NCI-H146 treated with DMSO at 0.1 percent for 48 hours (cell line): ENCODE measurements around the gene EWSR1.
A peak's percentile ranks its signal among the peaks of the same experiment; 100 is the strongest.
"Not testable (repeated sequence)": the region's sequence is repeated elsewhere in the genome, so short reads cannot be mapped to it uniquely, and the experiment has no call there.

Experiments used
- DNase-seq: peaks from one replicate; lab custom pipeline; 2025; ENCODE audit not compliant: unreplicated experiment; lab: John Stamatoyannopoulos, UW

EWSR1 gene

DNA sequence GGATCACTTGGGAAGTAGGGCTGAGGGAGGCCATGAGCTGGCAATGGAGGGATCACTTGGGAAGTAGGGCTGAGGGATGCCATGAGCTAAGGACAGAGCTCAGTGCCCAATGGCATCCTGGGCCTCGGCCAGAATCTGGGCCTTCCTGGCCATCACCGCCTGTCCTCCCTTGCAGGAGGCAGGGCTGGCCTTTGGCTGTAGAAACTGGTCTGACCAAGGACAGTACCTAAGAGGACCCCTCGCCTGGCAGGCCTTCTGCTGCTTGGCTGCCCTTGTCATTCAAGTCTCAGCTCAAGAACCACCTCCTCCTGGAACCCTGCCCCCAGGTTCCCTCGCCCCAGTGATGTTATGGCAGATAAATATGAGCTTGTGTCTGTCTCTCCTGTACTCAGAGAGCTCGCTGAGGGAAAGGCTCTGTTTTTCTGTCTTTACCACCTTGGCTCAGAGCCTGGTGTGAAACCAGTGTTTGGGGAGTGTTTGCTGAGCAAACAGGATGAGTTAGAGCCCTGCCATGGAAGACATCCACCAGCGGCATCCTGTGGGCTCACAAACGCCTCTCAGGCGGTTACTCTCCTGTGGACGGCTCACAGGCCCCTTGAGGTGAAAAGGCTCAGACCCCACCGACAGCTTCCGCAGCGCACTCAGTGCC, 66.8 kb downstream of the EWSR1 start:
- no peak for DNase-seq

DNA sequence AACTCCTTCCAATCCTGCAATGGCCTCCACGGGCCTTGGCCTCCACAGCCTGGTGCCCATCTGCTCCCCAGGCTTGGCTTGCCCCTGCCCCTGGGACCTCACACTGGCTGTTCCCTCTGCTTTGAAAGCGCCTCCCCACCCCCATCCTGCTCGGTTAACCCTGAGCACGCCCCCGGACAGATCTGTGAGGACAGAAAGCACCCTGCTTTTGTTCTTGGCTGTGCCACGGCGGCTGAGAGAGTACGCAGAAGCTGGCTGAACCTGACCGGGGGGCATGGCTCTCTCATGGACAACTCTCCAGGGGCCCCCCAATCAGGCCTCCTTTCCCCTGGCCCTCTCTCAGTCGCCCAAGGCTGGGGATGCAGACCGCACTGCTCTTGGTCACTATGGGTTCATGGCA, 67.6 kb downstream of the EWSR1 start:
- no peak for DNase-seq

DNA sequence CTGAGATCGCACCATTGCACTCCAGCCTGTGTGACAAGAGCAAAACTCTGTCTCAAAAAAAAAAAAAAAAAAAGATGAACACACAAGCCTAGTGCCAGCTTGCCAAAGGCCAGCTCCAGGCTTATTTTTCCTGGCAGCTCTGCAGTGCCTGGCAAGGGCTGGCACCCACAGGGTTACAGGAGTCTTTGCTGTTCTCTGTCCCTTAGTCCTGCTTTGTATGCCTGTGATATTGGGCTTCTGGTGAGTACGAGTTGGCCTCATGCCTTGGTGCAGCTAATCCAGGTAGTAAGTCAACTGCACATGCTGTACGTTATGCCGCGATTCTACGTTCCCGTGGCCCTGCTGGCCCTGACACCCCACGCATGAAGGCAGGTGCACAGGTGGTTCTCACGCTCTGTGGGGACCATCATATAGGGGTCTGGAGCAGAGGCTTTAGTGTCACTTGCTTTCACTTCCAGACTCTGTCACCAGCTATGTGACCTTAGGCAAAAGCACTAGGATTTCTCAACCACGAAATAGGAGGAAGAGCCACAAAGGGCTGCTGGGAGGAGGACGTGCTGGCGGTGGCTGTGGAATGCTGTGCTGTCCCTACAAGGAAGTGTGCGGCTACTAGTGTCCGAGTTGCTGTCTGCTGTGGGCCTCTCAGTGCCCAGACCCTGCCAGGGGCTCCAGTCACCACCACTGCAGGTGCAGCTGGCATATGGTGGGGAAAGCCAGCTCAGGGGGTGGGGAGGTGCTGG, 68.9 kb downstream of the EWSR1 start:
- no peak for DNase-seq

DNA sequence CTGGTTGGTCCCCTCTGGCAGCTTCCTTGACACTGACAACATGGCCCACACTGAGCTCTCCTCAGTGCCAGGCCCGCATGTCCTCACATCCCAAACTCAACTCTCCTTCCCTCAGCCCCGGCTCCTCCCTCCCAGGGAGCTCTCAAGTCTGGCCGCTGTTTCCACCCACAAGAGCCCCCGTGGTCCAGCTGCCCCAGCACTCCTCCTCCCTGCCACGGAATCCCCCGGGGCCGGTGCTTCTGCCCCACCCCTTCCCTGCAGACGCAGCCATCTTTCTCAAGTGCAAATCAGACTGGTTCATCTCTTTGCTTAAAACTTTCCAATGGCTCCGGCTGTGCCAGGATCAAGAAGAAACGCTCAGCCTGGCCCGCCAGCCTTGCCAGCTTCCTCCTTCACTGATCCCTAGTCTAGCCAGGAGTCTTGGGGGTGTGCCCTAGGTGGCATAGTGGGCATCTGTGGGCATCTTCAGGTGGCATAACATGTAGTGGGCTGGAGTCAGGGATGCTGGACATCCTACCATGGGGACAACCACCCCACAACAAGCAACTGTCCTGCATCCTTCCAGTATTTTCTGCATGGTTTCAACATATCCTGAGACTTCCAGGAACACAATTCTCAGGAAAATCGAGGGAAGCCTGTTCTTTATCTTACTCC, 69.7 kb downstream of the EWSR1 start:
- DNase-seq: no peak

DNA sequence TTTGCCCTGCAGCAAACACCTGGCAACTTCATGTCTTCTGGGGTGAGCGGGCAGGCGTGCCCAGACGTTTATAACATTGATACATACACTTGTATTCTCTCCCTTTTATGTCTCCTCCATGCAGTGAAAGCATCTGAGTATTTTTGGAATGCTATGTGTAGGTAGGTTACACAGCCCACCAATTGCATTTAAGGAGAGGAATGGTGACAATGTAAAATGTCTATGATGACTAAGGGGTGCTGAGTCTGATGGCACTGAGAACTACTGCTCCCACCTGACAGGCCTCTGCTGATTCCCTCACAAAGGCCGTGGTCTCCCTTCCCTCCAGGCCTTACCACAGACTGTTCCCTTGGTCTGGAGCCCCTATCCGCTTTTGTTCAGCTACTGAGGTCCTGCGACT, 70.3 kb downstream of the EWSR1 start:
- DNase-seq: no peak

DNA sequence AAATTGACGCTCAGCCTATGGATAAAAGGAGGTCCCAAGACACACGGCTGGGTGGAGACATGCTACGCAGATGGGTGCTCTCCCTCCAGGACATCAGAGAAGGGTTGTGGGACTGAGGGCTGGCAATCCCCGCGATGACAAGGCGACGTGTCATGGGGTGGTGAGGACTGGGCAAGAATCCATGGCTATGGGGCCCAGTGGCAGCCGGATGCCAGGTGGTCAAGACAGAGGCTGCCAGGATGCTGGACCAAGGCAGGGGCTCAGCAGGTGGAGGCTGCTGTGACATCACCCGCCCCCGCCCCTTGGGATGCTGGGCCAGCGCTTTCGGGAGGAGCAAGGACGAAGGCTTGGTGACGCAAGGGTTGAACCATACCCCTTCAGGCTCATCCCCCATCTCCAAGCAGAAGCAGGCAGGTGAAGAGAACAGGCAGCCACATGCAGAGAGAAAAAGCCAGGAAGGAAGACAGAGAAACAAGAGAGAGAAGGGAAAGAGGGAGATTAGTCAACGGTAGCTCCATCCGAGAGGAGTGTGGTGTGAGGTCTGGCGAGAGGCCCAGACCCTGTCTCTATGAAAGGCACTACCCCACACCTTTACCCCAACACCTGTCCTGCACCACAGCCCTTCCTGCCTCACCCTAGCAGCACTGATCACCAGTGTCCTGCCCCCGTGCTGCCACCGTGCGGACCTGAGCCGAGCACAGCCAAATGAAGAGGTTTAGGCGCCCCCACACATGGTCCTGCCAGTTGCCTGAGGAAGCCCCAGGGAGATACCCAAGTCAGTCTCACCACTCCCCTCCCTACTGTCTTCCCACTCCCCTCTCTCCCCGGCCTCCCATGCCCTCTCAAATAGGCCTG, 71.5 kb downstream of the EWSR1 start:
- no peak for DNase-seq

DNA sequence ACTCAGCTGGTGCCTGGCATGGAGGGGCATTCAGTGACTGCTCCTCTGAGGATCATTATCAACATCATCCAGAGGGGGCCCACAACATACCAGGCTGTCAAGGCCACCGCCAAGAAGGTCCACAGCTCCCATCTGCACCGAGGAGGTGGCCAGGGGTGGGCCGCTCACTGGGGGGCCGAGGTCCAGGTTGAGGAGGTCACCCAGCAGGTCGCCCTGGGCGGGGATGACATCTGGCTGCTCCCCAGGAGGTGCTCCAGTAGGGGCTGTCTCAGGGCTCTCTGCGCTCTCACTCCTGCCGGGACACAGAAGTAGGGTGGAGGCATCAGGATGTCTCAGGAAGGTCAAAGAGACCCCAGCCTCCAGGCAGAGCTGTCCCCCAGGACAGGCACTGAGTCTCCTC, 72.5 kb downstream of the EWSR1 start:
- DNase-seq: no peak

DNA sequence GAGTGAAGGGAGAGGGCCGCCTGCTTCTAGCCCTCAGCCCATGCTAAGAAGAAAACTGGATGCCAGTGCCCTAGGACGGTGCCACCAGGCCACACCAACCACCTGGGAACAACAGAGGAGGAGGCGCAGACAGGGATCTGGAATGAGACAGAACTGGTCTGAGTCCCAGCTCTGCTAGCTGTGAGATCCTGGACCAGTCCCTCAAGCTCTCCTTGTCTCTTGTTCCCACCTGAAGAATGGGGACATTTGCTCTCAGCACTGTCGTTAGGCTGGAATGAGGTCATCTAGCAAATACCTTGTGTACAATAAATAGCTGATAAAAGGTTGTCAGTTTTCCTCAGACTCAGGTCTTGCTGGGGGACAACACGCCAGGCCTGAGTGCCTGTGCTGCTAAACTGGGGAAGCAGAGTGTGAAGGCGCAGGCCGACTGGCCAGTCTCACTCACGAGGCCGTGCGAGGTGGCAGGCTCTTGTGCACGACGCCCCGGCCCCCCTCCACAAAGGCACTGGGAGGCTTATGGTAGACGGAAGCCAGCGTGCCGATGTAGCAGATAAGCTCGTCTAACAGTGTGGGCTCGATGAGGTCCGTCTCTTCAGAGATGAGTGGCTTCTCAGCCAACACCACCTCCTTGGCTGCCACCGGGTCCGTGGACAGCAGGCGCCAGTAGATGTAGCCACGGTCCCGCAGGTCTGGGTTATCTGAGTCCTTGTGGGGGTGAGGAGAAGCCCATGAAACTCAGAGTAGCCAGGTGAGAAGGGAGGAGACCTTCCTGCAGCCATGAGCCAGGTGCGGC, 73.2 kb downstream of the EWSR1 start:
- no peak for DNase-seq

DNA sequence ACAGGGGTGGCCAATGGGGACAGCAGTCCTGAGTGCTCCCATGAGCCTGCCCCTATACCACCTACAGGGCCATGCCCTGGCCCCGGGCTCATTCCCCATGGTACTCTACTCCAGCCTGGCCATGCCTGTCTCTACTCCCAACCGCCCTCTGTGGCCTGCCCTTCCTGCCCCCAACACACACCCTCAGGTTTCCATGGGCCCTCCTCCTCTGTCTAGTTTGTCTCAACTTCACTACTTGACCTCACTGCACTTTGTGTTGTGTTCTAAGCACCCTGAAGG, 73.7 kb downstream of the EWSR1 start:
- no peak for DNase-seq

DNA sequence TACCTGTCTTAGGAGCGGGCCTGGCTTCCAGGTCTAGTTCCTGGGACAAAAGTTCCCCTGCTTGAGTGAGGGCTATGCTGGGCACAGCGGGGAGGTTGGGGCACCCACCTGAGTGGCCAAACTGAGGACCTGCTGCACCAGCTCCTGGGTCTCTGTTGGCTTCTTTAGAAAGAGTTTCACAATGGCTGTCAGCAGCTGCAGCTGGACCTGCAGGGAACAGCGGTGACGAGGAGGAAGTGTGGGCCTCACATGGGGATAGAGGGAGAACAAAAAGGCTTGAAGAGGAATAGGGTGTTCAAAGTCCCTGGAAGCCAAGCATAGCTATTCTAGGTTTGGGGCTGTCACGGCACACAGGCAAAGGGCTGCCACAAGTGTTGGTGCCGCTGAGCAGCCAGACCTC, 74.1 kb downstream of the EWSR1 start:
- DNase-seq: no peak

DNA sequence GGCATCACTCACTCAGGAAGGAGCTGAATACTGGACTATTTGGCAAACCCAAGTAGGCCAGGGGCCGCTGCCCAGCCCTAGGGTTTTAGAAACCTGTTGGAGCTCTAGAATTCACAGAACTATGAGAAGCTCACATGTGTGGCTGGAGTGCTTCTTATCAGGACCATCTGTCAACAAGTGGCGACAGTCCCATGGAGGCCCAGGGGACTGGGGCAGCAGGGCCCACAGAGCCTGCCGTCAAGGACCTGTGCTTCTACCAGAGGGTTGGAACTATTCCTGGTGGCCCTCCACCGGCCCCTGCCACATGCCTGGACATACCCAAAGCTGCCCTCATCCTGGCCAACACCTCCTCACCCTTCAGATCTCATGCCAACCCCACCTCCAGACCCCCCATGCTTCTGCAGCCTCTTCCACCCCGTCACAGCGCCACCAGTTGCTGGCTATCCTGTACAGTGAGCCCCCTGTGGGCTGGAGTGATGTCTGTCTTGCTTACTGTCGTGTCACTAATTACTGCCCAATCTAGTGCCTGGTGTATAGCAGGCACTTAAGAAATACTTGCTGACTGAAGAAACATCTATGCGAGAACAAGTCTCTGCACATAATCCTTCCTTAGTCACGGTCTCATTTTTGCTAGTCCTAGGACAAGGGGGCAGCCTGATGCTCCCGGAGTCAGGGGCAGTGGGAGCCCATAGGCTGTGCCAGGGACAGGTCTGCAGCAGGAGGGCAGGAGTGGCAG, 74.7 kb downstream of the EWSR1 start:
- no peak for DNase-seq

DNA sequence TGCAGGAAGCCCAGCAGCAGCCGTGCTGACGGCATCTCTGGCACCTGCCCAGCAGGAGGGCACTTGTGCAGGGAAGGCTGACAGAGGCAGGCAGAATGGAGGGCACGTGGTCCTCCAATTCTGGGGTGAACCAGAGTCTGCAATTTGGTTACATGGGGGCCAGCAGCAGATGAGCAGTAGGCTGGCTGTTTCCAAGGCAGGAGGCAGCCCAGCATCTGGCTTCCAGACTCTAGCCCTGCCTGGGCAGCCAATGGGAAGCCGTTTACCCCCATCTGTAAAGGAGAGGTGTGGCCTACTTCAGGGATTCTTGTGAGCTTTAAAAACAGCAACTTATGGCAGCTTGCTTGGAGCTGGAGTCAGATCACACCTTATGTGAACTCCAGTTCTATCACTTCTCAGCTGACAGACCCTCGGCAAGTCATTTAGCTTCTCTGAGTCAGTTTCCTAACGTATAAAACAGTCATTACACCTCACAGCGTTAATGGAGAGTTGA, 75.3 kb downstream of the EWSR1 start:
- DNase-seq: no peak

DNA sequence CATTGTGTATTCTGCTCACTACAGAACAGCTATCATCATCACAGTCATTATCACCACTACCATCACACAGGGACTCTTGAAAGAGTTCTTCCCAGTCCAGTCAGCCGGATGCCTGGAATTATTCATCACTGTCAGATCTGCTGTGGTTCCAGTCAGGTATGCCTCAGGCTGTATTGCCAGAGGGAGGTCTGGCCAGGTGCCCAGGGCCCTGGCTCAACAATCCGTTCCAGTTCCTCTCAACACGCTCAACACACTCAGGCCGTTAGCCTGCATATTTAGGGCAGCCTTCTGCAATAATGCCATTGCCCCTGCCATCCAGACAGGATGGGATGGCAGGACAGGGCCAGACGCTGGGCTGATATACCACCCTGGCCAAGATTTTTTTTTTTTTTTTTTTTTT, 76.1 kb downstream of the EWSR1 start:
- DNase-seq: peak; percentile 84

DNA sequence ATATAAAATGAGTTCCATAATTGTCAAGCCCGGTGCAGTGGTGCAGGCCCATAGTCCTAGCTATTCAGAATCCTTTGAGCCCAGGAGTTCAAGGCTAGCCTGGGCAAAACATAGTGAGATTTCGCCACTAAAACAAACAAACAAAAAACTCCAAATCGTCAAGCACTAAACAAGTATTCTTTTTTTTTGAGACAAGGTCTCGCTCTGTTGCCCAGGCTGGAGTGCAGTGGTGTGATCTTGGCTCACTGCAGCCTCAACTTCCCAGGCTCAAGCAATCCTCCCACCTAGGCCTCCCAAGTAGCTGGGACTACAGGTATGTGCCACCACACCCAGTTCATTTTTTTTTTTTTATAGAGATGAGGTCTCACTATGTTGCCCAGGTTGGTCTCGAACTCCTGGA, 76.8 kb downstream of the EWSR1 start:
- DNase-seq: not testable (repeated sequence)

DNA sequence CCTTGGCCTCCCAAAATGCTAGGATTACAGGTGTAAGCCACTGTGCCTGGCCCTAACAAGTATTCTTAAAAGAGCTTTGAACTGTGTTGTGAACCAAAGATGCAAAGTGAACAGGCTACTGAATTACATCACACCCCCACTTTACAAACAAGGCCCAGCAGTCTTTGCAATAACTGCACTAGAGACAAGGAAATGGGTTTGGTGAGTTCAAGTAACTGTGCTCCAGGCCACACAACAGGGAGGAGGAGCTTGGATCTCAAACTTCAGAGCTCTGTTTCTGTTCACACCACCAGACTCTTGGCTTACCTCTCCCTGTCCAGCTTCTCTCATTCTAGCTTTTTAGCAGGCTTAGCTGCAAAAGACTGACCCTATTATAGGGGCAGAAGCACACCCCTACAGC, 77.9 kb downstream of the EWSR1 start:
- DNase-seq: no peak

DNA sequence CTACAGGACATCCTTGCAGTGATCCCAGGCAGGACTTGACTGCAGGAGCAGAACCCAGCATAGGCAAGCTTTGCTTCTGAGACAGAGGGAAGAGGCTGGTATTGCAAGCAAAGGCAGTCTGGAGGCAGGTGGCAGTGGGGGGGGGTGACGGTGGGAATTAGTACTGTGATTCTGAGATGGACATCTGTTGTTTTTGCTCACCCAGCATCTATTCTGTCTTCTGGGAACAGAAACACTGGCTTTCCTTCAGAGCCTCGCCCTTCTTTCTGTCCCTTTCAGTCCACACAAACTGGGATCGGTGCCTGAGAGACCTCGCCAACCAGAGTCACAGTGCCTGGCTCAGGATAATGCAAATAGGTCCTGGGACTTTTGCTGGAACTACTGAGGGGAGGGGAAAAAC, 78.6 kb downstream of the EWSR1 start:
- DNase-seq: no peak

DNA sequence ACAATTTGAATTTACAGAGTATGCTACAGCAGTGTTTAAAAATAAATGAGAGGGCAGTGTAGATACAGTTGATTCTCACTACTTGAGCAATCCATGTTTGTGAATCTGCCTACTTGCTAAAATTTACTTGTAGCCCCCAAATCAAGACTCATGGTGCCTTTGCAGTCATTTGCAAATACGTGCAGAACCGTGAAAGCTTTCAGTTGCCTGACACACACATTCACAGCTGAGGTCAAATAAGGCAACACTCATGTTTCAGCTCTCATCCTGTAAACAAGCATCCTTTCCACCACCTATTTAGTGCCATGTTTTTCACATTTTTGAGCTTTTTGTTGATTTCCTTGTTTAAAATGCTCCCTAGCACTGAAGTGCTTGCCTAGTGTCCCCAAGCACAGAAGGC, 80.0 kb downstream of the EWSR1 start:
- no peak for DNase-seq

DNA sequence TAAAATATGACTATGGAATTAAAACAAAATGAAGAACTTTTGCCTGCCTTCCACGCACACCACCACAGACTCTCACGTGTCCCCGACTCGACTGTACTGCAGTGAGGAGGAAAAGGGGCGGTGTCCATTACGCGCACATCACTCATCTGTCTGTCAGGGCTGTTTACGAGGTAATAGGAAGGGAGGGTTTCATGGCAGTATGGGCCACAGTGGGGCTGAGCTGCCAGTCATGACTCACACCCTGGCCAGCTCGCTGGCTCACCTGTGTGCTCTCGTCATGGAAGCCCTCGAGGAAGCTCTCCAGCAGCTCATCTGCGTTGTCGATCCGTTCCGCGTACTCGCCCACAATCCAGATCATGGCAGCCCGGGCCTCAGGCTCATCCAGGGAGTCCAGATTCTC, 80.9 kb downstream of the EWSR1 start:
- DNase-seq: no peak
